SK-N-SH (cell line): ENCODE measurements around the gene KIF20B. TPM values are rescaled to one million over a fixed set of nuclear protein-coding genes. Genes with fewer than 3 reads are reported as not detected.

Experiments used
- CTCF ChIA-PET: fragments of 300-600, 350-600 bp; formaldehyde crosslinking; extraction: SDS; loops from one replicate; lab custom pipeline; 2021; lab: Yijun Ruan, JAX
- POLR2A ChIA-PET: fragments of 350-600 bp; sonication (Branson Sonifier 250); formaldehyde crosslinking; extraction: SDS; loops from one replicate; lab custom pipeline; 2020; ENCODE audit warnings: antibody characterized with exemption, inconsistent platforms; lab: Yijun Ruan, JAX
- DNase-seq: peaks from one replicate; pipeline ENCODE4 v3.0.0; 2012
- H2AFZ ChIP-seq: fragments of 200-600 bp; sonication (generic); 2 replicates; pipeline ENCODE4 v1.8.1; 2016; ENCODE audit warnings: antibody characterized with exemption, mild to moderate bottlenecking, low read depth
- H3F3A ChIP-seq: fragments of 200-600 bp; sonication (generic); replicated peaks from 2 replicates; pipeline ENCODE3; 2016; ENCODE audit warnings: antibody characterized with exemption, mild to moderate bottlenecking; ENCODE audit not compliant: insufficient read depth
- H3K27ac ChIP-seq, 2 experiments: fragments of 200-500 bp in 1 of 2; fragments of 200-600 bp in 1 of 2; sonication (Bioruptor generic) in 1 of 2; sonication (generic), shearing (Covaris generic) in 1 of 2; 2 replicates each; pipeline versions ENCODE4 v1.5.1 to v1.6.1; 2014 to 2016; ENCODE audit warnings: low read depth in 2 of 2, inconsistent platforms in 1 of 2, low read length in 1 of 2, mild to moderate bottlenecking in 1 of 2, mixed read lengths in 1 of 2
- H3K27me3 ChIP-seq: fragments of 200-600 bp; sonication (generic), shearing (Covaris generic); 2 replicates; pipeline ENCODE4 v1.6.1; 2016; ENCODE audit warnings: mixed run types; ENCODE audit not compliant: insufficient read depth
- H3K36me3 ChIP-seq, 2 experiments: fragments of 200-500 bp in 1 of 2; fragments of 200-600 bp in 1 of 2; sonication (Bioruptor generic) in 1 of 2; sonication (generic) in 1 of 2; replicated peaks in 1 of 2; 2 replicates each; pipeline versions ENCODE3 to v1.5.1; 2014 to 2016; ENCODE audit warnings: low read length in 1 of 2, mild to moderate bottlenecking in 1 of 2; ENCODE audit not compliant: insufficient read depth in 2 of 2, control insufficient read depth in 1 of 2
- H3K4me1 ChIP-seq, 2 experiments: fragments of 200-500 bp in 1 of 2; fragments of 200-600 bp in 1 of 2; sonication (Bioruptor generic) in 1 of 2; sonication (generic), shearing (Covaris generic) in 1 of 2; 2 replicates each; pipeline versions ENCODE4 v1.5.1 to v1.6.1; 2014 to 2016; ENCODE audit warnings: low read depth in 1 of 2, low read length in 1 of 2, mixed run types in 1 of 2; ENCODE audit not compliant: insufficient read depth in 2 of 2, control insufficient read depth in 1 of 2
- H3K4me2 ChIP-seq: fragments of 200-600 bp; sonication (generic), shearing (Covaris generic); 2 replicates; pipeline ENCODE4 v1.6.1; 2017; ENCODE audit warnings: mixed run types
- H3K4me3 ChIP-seq, 2 experiments: fragments of 200-500 bp in 1 of 2; fragments of 200-600 bp in 1 of 2; sonication (Bioruptor generic) in 1 of 2; sonication (generic), shearing (Covaris generic) in 1 of 2; 2 replicates each; pipeline versions ENCODE4 v1.5.1 to v1.8.1; 2014 to 2016; ENCODE audit warnings: low read depth in 2 of 2, inconsistent platforms in 1 of 2, low read length in 1 of 2, mild to moderate bottlenecking in 1 of 2, mixed read lengths in 1 of 2, moderate library complexity in 1 of 2
- H3K79me2 ChIP-seq: fragments of 200-600 bp; sonication (generic); 2 replicates; pipeline ENCODE4 v1.8.1; 2017; ENCODE audit warnings: mild to moderate bottlenecking; ENCODE audit not compliant: insufficient read depth
- H3K9ac ChIP-seq: fragments of 200-600 bp; sonication (generic); 2 replicates; pipeline ENCODE4 v1.6.1; 2017; ENCODE audit warnings: mixed run types
- H3K9me2 ChIP-seq: fragments of 200-600 bp; sonication (generic); 2 replicates; pipeline ENCODE4 v1.6.1; 2017; ENCODE audit warnings: mixed run types
- H3K9me3 ChIP-seq: fragments of 200-600 bp; sonication (generic); 2 replicates; pipeline ENCODE4 v1.6.1; 2017; ENCODE audit warnings: mixed run types, mild to moderate bottlenecking, moderate library complexity
- H4K20me1 ChIP-seq: fragments of 200-600 bp; sonication (generic); 2 replicates; pipeline ENCODE4 v1.6.1; 2017; ENCODE audit warnings: mild to moderate bottlenecking, mixed run types; ENCODE audit not compliant: insufficient read depth
- CTCF ChIP-seq: fragments of 200-600 bp; sonication (generic); IDR thresholded peaks from 2 replicates; pipeline ENCODE4 v1.6.1; 2017; ENCODE audit warnings: antibody characterized with exemption, mild to moderate bottlenecking, moderate library complexity
- ELF1 ChIP-seq: IDR thresholded peaks from 2 replicates; pipeline ENCODE4 v1.4.0; 2012
- EP300 ChIP-seq, 2 experiments: IDR thresholded peaks; 2 replicates each; pipeline versions ENCODE4 v1.4.0 to v1.6.1; 2012; ENCODE audit warnings: borderline replicate concordance in 1 of 2, low read depth in 1 of 2, low read length in 1 of 2
- EZH2phosphoT487 ChIP-seq: fragments of 200-600 bp; sonication (generic); IDR thresholded peaks from 2 replicates; pipeline ENCODE4 v1.6.1; 2017; ENCODE audit warnings: low read depth, mixed run types, mild to moderate bottlenecking, antibody characterized with exemption, moderate library complexity, borderline replicate concordance
- FOSL2 ChIP-seq: IDR thresholded peaks from 2 replicates; pipeline ENCODE4 v1.4.0; 2012; ENCODE audit warnings: low read depth, mild to moderate bottlenecking, moderate library complexity, borderline replicate concordance
- FOXJ3 ChIP-seq: sonication (generic); formaldehyde crosslinking; IDR thresholded peaks from 2 replicates; pipeline ENCODE4 v1.5.1; 2020; ENCODE audit warnings: mild to moderate bottlenecking, missing genetic modification reagents
- GATA2 ChIP-seq: sonication (generic); formaldehyde crosslinking; IDR thresholded peaks from 2 replicates; pipeline ENCODE4 v1.5.0; 2020; ENCODE audit warnings: mild to moderate bottlenecking, missing genetic modification reagents
- IRF3 ChIP-seq: fragments of 150-350 bp; IDR thresholded peaks from 2 replicates; pipeline ENCODE4 v1.6.1; 2016; ENCODE audit warnings: mild to moderate bottlenecking, low read depth, low read length
- JUND ChIP-seq: IDR thresholded peaks from 2 replicates; pipeline ENCODE4 v1.4.0; 2012
- MAX ChIP-seq: IDR thresholded peaks from 2 replicates; pipeline ENCODE4 v1.4.0; 2012; ENCODE audit warnings: low read depth
- MEF2A ChIP-seq: IDR thresholded peaks from 2 replicates; pipeline ENCODE4 v1.4.0; 2012; ENCODE audit warnings: low read depth, borderline replicate concordance
- MXI1 ChIP-seq: IDR thresholded peaks from 2 replicates; pipeline ENCODE4 v1.6.1; 2012; ENCODE audit warnings: mild to moderate bottlenecking, low read depth, low read length, improper control_type of control experiment
- PBX3 ChIP-seq: IDR thresholded peaks from 2 replicates; pipeline ENCODE4; 2012
- RAD21 ChIP-seq: IDR thresholded peaks from 2 replicates; pipeline ENCODE4 v1.6.1; 2012; ENCODE audit warnings: mild to moderate bottlenecking, low read length
- RCOR1 ChIP-seq: fragments of 150-350 bp; IDR thresholded peaks from 2 replicates; pipeline ENCODE4 v1.6.1; 2017; ENCODE audit warnings: antibody characterized with exemption, low read length
- SIN3A ChIP-seq: IDR thresholded peaks from 2 replicates; pipeline ENCODE4 v1.6.1; 2012; ENCODE audit warnings: low read depth, mild to moderate bottlenecking, low read length, moderate library complexity, borderline replicate concordance
- TAF1 ChIP-seq: IDR thresholded peaks from 2 replicates; pipeline ENCODE4 v1.6.1; 2012; ENCODE audit warnings: low read depth, mild to moderate bottlenecking, low read length, moderate library complexity, borderline replicate concordance
- TCF12 ChIP-seq: IDR thresholded peaks from 2 replicates; pipeline ENCODE4 v1.4.0; 2012
- USF2 ChIP-seq: fragments of 150-350 bp; IDR thresholded peaks from 2 replicates; pipeline ENCODE4 v1.6.1; 2017; ENCODE audit warnings: antibody characterized with exemption, low read length, low read depth, borderline replicate concordance
- YY1 ChIP-seq: IDR thresholded peaks from 2 replicates; pipeline ENCODE4 v1.4.0; 2012; ENCODE audit warnings: low read depth, mild to moderate bottlenecking
- WGBS: methylation state at CpG from one replicate; pipeline ENCODE4 v1.1.6; 2017; ENCODE audit warnings: low lambda C conversion rate; 5-methylcytosine and 5-hydroxymethylcytosine counted together
- polyA plus RNA-seq, 3 experiments: library from polyadenylated mRNA; depleted of rRNA; stranded (reverse); fragments of >200 nt; gene quantifications; 2 replicates each; pipeline ENCODE4 v1.2.3, GENCODE V29; 2012

The KIF20B gene
- polyA plus RNA-seq, 1 of the 3 experiments (the other 2 are of a cell fraction) = 1.5 TPM

- DNase-seq = no peak
- Histone ChIP-seq H3K9ac (no peak overlapping the region), H3K4me1 (peaks cover 0 to 4% of the 10 kb centered on the region in 2 experiments; a peak in 1 of 4 replicates), H3K27ac (no peak overlapping the region), H3K79me2 (no peaks in the 10 kb centered on the region), H2AFZ (no peak overlapping the region), H3F3A (no peaks in the 10 kb centered on the region), H3K9me3 (no peaks in the 10 kb centered on the region), H3K9me2 (no peaks in the 10 kb centered on the region), H3K36me3 (no peaks in the 10 kb centered on the region), H4K20me1 (no peaks in the 10 kb centered on the region), H3K4me3 (no peak overlapping the region), H3K4me2 (no peak overlapping the region), H3K27me3 (no peaks in the 10 kb centered on the region)
- no peak for TF ChIP-seq MAX
- TF ChIP-seq FOSL2 = no peak
- TF ChIP-seq TCF12 = no peak
- TF ChIP-seq IRF3 = no peak
- TF ChIP-seq PBX3 = no peak
- TF ChIP-seq ELF1 = no peak
- no peak for TF ChIP-seq MXI1
- no peak for TF ChIP-seq SIN3A
- POLR2A ChIA-PET = no interaction called here
- WGBS = 79% methylated on average over 1 of the region's 1 CpG
- CTCF ChIA-PET = interaction anchor here (1.1 kb wide), 1 partner anchor 10 kb away, joined by 3 read pairs; no protein-coding TSS in a partner anchor
These were observed 30.5 kb upstream of the KIF20B start for GRCh38 chr10:89670926-89671325.

- Histone ChIP-seq H3K79me2 (no peaks in the 10 kb centered on the region), H2AFZ (no peak overlapping the region), H3K27me3 (no peaks in the 10 kb centered on the region), H3K9me3 (no peaks in the 10 kb centered on the region), H3K4me1 (no peaks in the 10 kb centered on the region), H3K27ac (no peak overlapping the region), H3K4me3 (no peak overlapping the region), H3K4me2 (no peak overlapping the region), H3F3A (no peaks in the 10 kb centered on the region), H4K20me1 (no peaks in the 10 kb centered on the region), H3K9me2 (no peaks in the 10 kb centered on the region), H3K9ac (no peak overlapping the region), H3K36me3 (no peaks in the 10 kb centered on the region)
- POLR2A ChIA-PET = no interaction called here
- no peak for DNase-seq
- CTCF ChIA-PET = interaction anchor here (1.3 kb wide), 1 partner anchor 12 kb away, joined by 4 read pairs; no protein-coding TSS in a partner anchor
- TF ChIP-seq RCOR1 = no peak
- TF ChIP-seq IRF3 = no peak
- no peak for TF ChIP-seq JUND
- TF ChIP-seq RAD21 = no peak
- TF ChIP-seq MEF2A = no peak
- no peak for TF ChIP-seq FOXJ3
- no peak for TF ChIP-seq GATA2 (CRISPR knock-in tag)
- TF ChIP-seq TAF1 = no peak
- no peak for TF ChIP-seq EZH2phosphoT487
- no peak for TF ChIP-seq USF2
- TF ChIP-seq EP300 (IDR thresholded peaks at IDR 0.05; ENCODE audit: borderline replicate concordance in 1 of 2, low read depth in 1 of 2, low read length in 1 of 2) = no peak
- TF ChIP-seq YY1 = no peak
- no peak for TF ChIP-seq CTCF
These were observed 24.0 kb upstream of the KIF20B start for GRCh38 chr10:89677341-89677740.
